HG03025 (cell line): ENCODE results near the gene AREL1.
"Not testable (repeated sequence)": the region's sequence is repeated elsewhere in the genome, so short reads cannot be mapped to it uniquely, and the experiment has no call there.

Source experiments
- ATAC-seq: cut with Tn5 transposase; IDR thresholded peaks from one replicate; pipeline ENCODE4 v1.9.1; 2021; ENCODE audit warnings: mild to moderate bottlenecking, moderate library complexity; ENCODE audit not compliant: unreplicated experiment, low FRiP score

AREL1 gene

GRCh38 chr14:74712499-74713394 is at the start of gene AREL1, which contains the start of gene FCF1:
TSS of gene AREL1 (minus strand) at chr14:74713080. CDS start at chr14:74685615, 27,465 bp downstream.
TSS of gene FCF1 (plus strand) at chr14:74713144. CDS start at chr14:74713198, 54 bp downstream.
- ATAC-seq = no peak

DNA sequence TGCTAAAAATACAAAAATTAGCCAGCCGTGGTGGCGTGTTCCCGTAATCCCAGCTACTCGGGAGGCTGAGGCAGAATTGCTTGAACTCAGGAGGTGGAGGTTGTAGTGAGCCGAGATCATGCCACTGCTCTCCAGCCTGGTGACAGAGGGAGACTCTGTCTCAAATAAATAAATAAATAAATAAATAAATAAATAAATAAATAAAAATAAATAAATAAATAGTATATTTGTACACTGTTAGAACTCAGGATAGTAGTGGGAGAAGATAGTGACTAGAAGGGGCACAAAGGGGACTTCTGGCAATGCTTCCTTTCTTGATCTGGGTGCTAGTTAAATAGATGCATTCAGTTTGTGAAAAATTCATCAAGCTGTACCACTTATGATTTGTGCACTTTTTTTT is 45.6 kb upstream of the AREL1 start:
- not testable (repeated sequence) for ATAC-seq

- no peak for ATAC-seq
Measured at GRCh38 chr14:74756326-74756725, 43.4 kb upstream of the AREL1 start.

- no peak for ATAC-seq
Measured at GRCh38 chr14:74754899-74755298, 42.0 kb upstream of the AREL1 start.

GRCh38 chr14:74754157-74754556 is 41.3 kb upstream of the AREL1 start:
- no peak for ATAC-seq

- no peak for ATAC-seq
Measured at GRCh38 chr14:74747237-74747636, 34.4 kb upstream of the AREL1 start.

GRCh38 chr14:74739293-74740030 is 26.6 kb upstream of the AREL1 start:
- ATAC-seq = no peak

GRCh38 chr14:74737753-74738325 is 25.0 kb upstream of the AREL1 start:
- ATAC-seq = no peak

DNA sequence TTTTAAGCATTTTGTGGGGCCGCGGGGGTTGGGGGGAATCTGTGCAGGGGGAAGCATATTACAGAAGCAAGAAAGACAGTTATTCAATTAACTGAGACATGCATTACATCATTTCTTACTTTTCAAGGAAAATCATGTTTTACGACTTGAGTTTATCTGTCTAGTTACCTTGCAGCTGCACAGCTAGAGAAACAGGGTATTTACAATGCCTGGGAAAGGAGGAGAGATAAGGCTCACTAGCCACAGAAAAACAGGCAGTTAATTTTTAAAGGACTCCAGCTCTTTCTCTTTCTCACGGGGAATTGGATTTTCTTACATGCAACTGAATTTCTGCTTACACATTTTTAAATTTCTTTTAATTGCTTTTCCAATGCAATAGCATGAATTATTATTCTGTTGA is 22.2 kb upstream of the AREL1 start:
- no peak for ATAC-seq

DNA sequence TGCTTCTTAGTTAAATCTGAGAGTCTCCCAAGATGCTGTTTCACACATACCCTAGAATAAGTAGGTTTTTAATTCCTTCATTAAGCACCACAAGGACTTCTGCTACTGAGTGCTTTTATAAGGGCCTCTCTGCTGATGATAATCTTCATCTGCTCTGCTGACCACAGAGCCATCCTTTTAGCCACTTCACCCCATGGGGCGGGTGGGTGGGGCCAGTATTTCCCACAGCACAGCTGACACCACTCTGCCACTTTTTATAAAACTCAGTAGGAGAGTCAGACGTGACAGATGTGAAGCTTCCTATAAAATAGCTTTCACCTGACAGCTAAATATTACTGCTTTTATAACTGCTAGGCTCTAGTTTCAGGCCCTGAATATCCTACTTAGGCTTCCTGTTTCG is 20.3 kb upstream of the AREL1 start:
- no peak for ATAC-seq

GRCh38 chr14:74732387-74732786 is 19.5 kb upstream of the AREL1 start:
- no peak for ATAC-seq

DNA sequence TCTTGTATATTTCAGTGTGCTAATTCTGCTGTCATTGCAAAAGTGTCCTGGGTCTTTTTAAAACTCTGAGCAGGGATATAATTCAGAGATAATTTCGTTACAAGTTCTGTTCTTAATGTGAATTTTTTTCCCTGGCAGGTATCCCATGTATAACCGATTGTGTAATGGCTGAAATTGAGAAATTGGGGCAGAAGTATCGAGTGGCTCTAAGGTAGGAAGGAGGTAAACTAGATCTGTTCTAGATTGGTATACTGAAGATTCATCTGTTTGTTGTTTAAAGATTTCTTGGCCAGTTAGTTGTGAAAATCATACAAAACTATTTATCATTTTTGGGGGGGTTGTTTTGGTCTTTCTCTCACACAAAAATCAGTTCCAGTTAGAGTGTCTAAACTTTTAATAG is 10.3 kb upstream of the AREL1 start:
- no peak for ATAC-seq

DNA sequence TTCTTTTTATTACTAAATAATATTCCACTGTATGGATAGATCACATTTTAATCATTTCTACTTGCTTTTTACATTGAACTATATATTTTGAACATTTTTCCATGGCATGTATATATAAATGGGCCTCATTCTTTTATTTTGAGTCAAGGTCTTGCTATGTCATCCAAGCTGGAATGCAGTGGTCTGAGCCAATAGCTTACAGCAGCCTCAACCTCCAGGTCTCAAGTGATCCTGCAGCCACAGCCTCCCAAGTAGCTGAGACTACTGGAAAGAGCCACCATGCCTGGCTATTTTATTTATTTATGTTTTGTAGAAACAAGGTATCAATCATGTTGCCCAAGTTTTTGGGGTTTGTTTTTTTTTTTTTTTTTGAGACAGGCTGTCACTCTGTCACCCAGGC is 7.6 kb upstream of the AREL1 start:
- no peak for ATAC-seq

- ATAC-seq = no peak
Measured at GRCh38 chr14:74713395-74713735, 485 bp upstream of the AREL1 start.

DNA sequence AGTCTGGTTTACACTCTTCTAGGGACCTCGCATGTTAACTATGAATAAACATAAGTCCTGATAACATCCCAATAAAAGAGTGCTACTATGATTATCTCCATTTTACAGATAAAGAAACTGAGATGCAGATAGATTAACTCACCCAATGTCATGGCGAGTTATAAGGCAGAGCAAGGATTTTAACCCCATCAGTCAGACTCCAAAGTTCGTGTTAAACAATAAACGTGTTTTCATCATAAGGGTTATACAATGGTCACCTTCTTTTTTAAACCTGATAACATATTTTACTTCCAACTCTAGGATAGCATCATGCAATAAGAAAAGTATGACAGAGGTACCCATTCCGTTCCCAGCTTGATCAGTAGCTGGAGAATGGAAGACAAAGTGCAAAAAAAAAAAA is 1.2 kb downstream of the AREL1 start:
- ATAC-seq = no peak

- no peak for ATAC-seq
Measured at GRCh38 chr14:74710480-74710879, 2.4 kb downstream of the AREL1 start.

GRCh38 chr14:74705613-74706500 is 7.0 kb downstream of the AREL1 start:
- no peak for ATAC-seq

GRCh38 chr14:74704656-74705055 is 8.2 kb downstream of the AREL1 start:
- ATAC-seq = no peak

DNA sequence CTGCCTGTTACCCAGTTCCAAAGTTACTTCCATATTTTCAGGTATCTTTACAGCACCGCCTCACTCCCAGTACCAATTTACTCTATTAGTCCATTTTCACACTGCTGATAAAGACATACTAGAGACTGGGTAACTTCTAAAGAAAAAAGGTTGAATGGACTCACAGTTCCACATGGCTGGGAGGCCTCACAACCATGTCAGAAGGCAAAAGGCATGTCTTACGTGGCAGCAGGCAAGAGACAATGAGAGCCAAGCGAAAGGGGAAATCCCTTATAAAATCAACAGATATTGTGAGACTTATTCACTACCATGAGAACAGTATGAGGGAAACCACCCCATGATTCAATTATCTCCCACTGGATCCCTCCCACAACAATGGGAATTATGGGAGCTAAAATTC is 9.8 kb downstream of the AREL1 start:
- no peak for ATAC-seq

GRCh38 chr14:74702293-74702692 is 10.6 kb downstream of the AREL1 start:
- no peak for ATAC-seq
